Erythroblast (primary cell): ENCODE measurements around the gene SMURF2.

Experiments used
- GATA1 ChIP-seq: IDR thresholded peaks from 2 replicates; pipeline ENCODE4 v1.6.1; 2011; ENCODE audit warnings: low read depth, mild to moderate bottlenecking, control low read depth, low read length, moderate library complexity
- POLR2A ChIP-seq: IDR thresholded peaks from 2 replicates; pipeline ENCODE4 v1.6.1; 2011; ENCODE audit warnings: mild to moderate bottlenecking, low read length

DNA sequence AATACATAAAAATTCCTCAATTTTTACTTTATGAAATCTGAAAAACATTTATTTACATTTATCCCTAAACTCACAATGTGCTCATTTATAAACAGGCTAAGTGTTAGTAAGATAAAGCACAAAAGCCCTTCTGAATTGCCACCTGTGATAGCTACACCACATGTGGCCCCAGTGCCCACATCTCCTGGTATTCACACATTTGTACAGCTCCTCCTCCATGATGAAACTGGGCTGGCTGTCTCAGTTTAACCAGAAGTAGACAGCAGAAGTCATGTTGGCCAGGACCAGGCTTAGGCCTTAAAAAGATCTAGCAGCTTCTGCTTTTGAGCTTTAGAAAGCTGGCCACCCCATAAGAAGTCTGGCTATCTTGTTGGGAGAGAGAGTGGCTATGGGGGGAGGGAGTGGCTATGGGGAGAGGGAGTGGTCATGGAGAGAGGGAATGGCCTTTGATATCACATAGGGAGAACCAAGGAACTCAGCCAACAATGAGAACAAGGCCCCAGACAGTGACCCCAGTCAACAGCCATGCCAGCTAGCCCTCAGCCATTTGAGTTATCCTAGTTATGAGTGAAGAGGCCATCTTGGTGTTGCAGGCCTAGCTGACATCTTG is 108.0 kb downstream of the SMURF2 start:
- TF ChIP-seq POLR2A (no peak), GATA1 (no peak)
